SK-N-SH (cell line): ENCODE results near the gene SH3PXD2A. TPM values are rescaled to one million over a fixed set of nuclear protein-coding genes. Genes with fewer than 3 reads are reported as not detected.

Experiments used
- CTCF ChIA-PET: fragments of 300-600, 350-600 bp; formaldehyde crosslinking; extraction: SDS; loops from one replicate; lab custom pipeline; 2021; lab: Yijun Ruan, JAX
- POLR2A ChIA-PET: fragments of 350-600 bp; sonication (Branson Sonifier 250); formaldehyde crosslinking; extraction: SDS; loops from one replicate; lab custom pipeline; 2020; ENCODE audit warnings: antibody characterized with exemption, inconsistent platforms; lab: Yijun Ruan, JAX
- DNase-seq: peaks from one replicate; pipeline ENCODE4 v3.0.0; 2012
- H2AFZ ChIP-seq: fragments of 200-600 bp; sonication (generic); 2 replicates; pipeline ENCODE4 v1.8.1; 2016; ENCODE audit warnings: antibody characterized with exemption, mild to moderate bottlenecking, low read depth
- H3F3A ChIP-seq: fragments of 200-600 bp; sonication (generic); replicated peaks from 2 replicates; pipeline ENCODE3; 2016; ENCODE audit warnings: antibody characterized with exemption, mild to moderate bottlenecking; ENCODE audit not compliant: insufficient read depth
- H3K27ac ChIP-seq, 2 experiments: fragments of 200-500 bp in 1 of 2; fragments of 200-600 bp in 1 of 2; sonication (Bioruptor generic) in 1 of 2; sonication (generic), shearing (Covaris generic) in 1 of 2; 2 replicates each; pipeline versions ENCODE4 v1.5.1 to v1.6.1; 2014 to 2016; ENCODE audit warnings: low read depth in 2 of 2, inconsistent platforms in 1 of 2, low read length in 1 of 2, mild to moderate bottlenecking in 1 of 2, mixed read lengths in 1 of 2
- H3K27me3 ChIP-seq: fragments of 200-600 bp; sonication (generic), shearing (Covaris generic); 2 replicates; pipeline ENCODE4 v1.6.1; 2016; ENCODE audit warnings: mixed run types; ENCODE audit not compliant: insufficient read depth
- H3K36me3 ChIP-seq, 2 experiments: fragments of 200-500 bp in 1 of 2; fragments of 200-600 bp in 1 of 2; sonication (Bioruptor generic) in 1 of 2; sonication (generic) in 1 of 2; replicated peaks in 1 of 2; 2 replicates each; pipeline versions ENCODE3 to v1.5.1; 2014 to 2016; ENCODE audit warnings: low read length in 1 of 2, mild to moderate bottlenecking in 1 of 2; ENCODE audit not compliant: insufficient read depth in 2 of 2, control insufficient read depth in 1 of 2
- H3K4me1 ChIP-seq, 2 experiments: fragments of 200-500 bp in 1 of 2; fragments of 200-600 bp in 1 of 2; sonication (Bioruptor generic) in 1 of 2; sonication (generic), shearing (Covaris generic) in 1 of 2; 2 replicates each; pipeline versions ENCODE4 v1.5.1 to v1.6.1; 2014 to 2016; ENCODE audit warnings: low read depth in 1 of 2, low read length in 1 of 2, mixed run types in 1 of 2; ENCODE audit not compliant: insufficient read depth in 2 of 2, control insufficient read depth in 1 of 2
- H3K4me2 ChIP-seq: fragments of 200-600 bp; sonication (generic), shearing (Covaris generic); 2 replicates; pipeline ENCODE4 v1.6.1; 2017; ENCODE audit warnings: mixed run types
- H3K4me3 ChIP-seq, 2 experiments: fragments of 200-500 bp in 1 of 2; fragments of 200-600 bp in 1 of 2; sonication (Bioruptor generic) in 1 of 2; sonication (generic), shearing (Covaris generic) in 1 of 2; 2 replicates each; pipeline versions ENCODE4 v1.5.1 to v1.8.1; 2014 to 2016; ENCODE audit warnings: low read depth in 2 of 2, inconsistent platforms in 1 of 2, low read length in 1 of 2, mild to moderate bottlenecking in 1 of 2, mixed read lengths in 1 of 2, moderate library complexity in 1 of 2
- H3K79me2 ChIP-seq: fragments of 200-600 bp; sonication (generic); 2 replicates; pipeline ENCODE4 v1.8.1; 2017; ENCODE audit warnings: mild to moderate bottlenecking; ENCODE audit not compliant: insufficient read depth
- H3K9ac ChIP-seq: fragments of 200-600 bp; sonication (generic); 2 replicates; pipeline ENCODE4 v1.6.1; 2017; ENCODE audit warnings: mixed run types
- H3K9me2 ChIP-seq: fragments of 200-600 bp; sonication (generic); 2 replicates; pipeline ENCODE4 v1.6.1; 2017; ENCODE audit warnings: mixed run types
- H3K9me3 ChIP-seq: fragments of 200-600 bp; sonication (generic); 2 replicates; pipeline ENCODE4 v1.6.1; 2017; ENCODE audit warnings: mixed run types, mild to moderate bottlenecking, moderate library complexity
- H4K20me1 ChIP-seq: fragments of 200-600 bp; sonication (generic); 2 replicates; pipeline ENCODE4 v1.6.1; 2017; ENCODE audit warnings: mild to moderate bottlenecking, mixed run types; ENCODE audit not compliant: insufficient read depth
- ELF1 ChIP-seq: IDR thresholded peaks from 2 replicates; pipeline ENCODE4 v1.4.0; 2012
- FOXJ3 ChIP-seq: sonication (generic); formaldehyde crosslinking; IDR thresholded peaks from 2 replicates; pipeline ENCODE4 v1.5.1; 2020; ENCODE audit warnings: mild to moderate bottlenecking, missing genetic modification reagents
- JUND ChIP-seq: IDR thresholded peaks from 2 replicates; pipeline ENCODE4 v1.4.0; 2012
- MEF2A ChIP-seq: IDR thresholded peaks from 2 replicates; pipeline ENCODE4 v1.4.0; 2012; ENCODE audit warnings: low read depth, borderline replicate concordance
- MXI1 ChIP-seq: IDR thresholded peaks from 2 replicates; pipeline ENCODE4 v1.6.1; 2012; ENCODE audit warnings: mild to moderate bottlenecking, low read depth, low read length, improper control_type of control experiment
- RXRA ChIP-seq: IDR thresholded peaks from 2 replicates; pipeline ENCODE4 v1.4.0; 2012; ENCODE audit warnings: low read depth, mild to moderate bottlenecking, borderline replicate concordance
- TEAD4 ChIP-seq: IDR thresholded peaks from 2 replicates; pipeline ENCODE4 v1.4.0; 2012; ENCODE audit warnings: mild to moderate bottlenecking, borderline replicate concordance; ENCODE audit not compliant: insufficient read depth
- WGBS: methylation state at CpG from one replicate; pipeline ENCODE4 v1.1.6; 2017; ENCODE audit warnings: low lambda C conversion rate; 5-methylcytosine and 5-hydroxymethylcytosine counted together
- polyA plus RNA-seq, 3 experiments: library from polyadenylated mRNA; depleted of rRNA; stranded (reverse); fragments of >200 nt; gene quantifications; 2 replicates each; pipeline ENCODE4 v1.2.3, GENCODE V29; 2012
- TF ChIP-seq, protein P1 (sequence below): IDR thresholded peaks from 2 replicates; pipeline ENCODE4 v1.6.1; 2012; ENCODE audit warnings: mild to moderate bottlenecking, low read depth, low read length, moderate library complexity
- TF ChIP-seq, protein P2 (sequence below): IDR thresholded peaks from 2 replicates; pipeline ENCODE4; 2012
- TF ChIP-seq, protein P3 (sequence below): IDR thresholded peaks from 2 replicates; pipeline ENCODE4 v1.4.0; 2012; ENCODE audit warnings: low read depth, borderline replicate concordance

Gene SH3PXD2A
- polyA plus RNA-seq, 1 of the 3 experiments (the other 2 are of a cell fraction), result 2.5 TPM

DNA sequence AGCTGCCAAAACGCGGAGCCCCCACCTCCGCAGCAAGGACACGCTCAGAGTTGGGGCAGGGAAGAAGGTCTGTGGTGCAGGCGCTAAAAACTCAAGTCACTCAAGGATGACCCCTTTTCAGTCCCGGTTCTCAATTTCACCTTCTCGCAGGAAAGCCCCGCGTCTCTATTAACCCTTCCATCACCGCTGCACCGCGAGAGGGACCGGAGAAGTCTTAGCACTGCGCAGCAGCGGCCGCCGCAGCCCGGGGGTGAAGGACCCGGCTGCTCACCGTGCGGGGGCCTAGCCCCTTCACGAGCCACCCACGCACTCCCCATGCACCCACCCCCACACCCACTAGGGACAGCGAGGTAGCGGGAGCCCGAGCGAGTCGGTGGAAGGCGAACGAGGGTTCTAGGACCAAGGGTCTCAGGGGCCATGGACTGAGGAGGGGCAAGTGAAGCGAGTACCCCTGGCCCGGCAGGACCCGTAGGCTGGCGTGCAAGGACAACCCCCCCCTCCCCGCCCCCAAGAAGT lies 162.9 kb downstream of the SH3PXD2A start:
- Histone ChIP-seq H3K4me2 (no peak overlapping the region), H3K9me3 (no peaks in the 10 kb centered on the region), H3K9ac (no peak overlapping the region), H3F3A (no peaks in the 10 kb centered on the region)
- no peak for DNase-seq
- TF ChIP-seq TEAD4 (no peak), RXRA (no peak)
- TF ChIP-seq, all 33 proteins: peak for 0
- ChIA-PET POLR2A (no interaction called here), CTCF (interaction anchor here (1.8 kb wide), 1 partner anchor 12 kb away, joined by 4 read pairs; no protein-coding TSS in a partner anchor)
- Histone ChIP-seq H3K9me2 (no peaks in the 10 kb centered on the region), H3K4me1 (peaks cover 9 to 13% of the 10 kb centered on the region in 2 experiments; a peak in 3 of 4 replicates), H3K4me3 (no peak overlapping the region), H3K27me3 (no peaks in the 10 kb centered on the region), H3K27ac (no peak overlapping the region), H3K79me2 (no peaks in the 10 kb centered on the region), H4K20me1 (no peaks in the 10 kb centered on the region), H3K36me3 (no peaks in the 10 kb centered on the region), H2AFZ (no peak overlapping the region)
- WGBS, result 87% methylated on average over 35 of the region's 35 CpGs

DNA sequence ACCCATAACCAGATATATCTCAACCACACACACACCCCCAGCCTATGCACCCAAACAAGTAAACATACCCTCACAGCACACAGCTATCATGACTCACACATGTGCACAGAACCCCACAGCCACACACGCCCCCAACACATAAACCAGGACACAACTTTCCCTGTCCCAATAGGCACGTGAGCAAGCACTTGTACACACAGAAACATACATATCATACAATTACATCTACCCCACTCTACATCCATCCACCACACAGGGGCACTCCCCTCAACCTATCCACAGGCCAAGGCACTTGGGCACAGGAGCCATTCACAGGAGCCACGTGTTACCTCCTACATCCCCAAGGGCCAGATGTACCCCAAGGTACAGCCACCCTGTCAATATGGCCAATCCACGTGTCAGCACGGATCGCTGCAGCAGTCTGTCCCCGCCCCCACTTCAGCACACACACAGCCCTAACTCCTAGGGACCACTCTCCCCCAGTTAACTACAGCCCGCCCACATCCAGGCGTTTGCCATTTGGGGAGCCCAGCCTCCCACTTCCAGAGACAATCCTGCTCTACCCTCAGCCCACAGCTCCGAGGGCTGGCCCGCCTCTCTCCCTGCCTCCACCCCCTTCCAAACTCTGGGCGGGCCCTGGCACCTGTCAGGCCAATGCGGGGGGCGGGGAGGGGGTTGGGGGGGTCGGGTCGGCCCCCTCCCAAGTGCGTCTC lies 163.5 kb downstream of the SH3PXD2A start:
- H3K4me2 ChIP-seq, result no peak overlapping the region
- no peaks in the 10 kb centered on the region for H3K27me3 ChIP-seq
- no peaks in the 10 kb centered on the region for H3K79me2 ChIP-seq
- no peaks in the 10 kb centered on the region for H3K9me2 ChIP-seq
- H3K27ac ChIP-seq, result no peak overlapping the region
- H3K4me1 ChIP-seq, result peaks cover 9 to 13% of the 10 kb centered on the region in 2 experiments; a peak in 3 of 4 replicates
- no peaks in the 10 kb centered on the region for H3F3A ChIP-seq
- no peak for DNase-seq
- WGBS, result 87% methylated on average over 13 of the region's 17 CpGs
- H3K9me3 ChIP-seq, result no peaks in the 10 kb centered on the region
- H3K4me3 ChIP-seq, result no peak overlapping the region
- no peak overlapping the region for H3K9ac ChIP-seq
- H2AFZ ChIP-seq, result no peak overlapping the region
- TF ChIP-seq ELF1, result no peak
- H4K20me1 ChIP-seq, result no peaks in the 10 kb centered on the region
- CTCF ChIA-PET, result interaction anchor here (1.2 to 2.7 kb wide), 4 partner anchors 13 to 127 kb away, joined by 3 to 10 read pairs (median 4); no protein-coding TSS in a partner anchor
- no peaks in the 10 kb centered on the region for H3K36me3 ChIP-seq
- POLR2A ChIA-PET, result no interaction called here

DNA sequence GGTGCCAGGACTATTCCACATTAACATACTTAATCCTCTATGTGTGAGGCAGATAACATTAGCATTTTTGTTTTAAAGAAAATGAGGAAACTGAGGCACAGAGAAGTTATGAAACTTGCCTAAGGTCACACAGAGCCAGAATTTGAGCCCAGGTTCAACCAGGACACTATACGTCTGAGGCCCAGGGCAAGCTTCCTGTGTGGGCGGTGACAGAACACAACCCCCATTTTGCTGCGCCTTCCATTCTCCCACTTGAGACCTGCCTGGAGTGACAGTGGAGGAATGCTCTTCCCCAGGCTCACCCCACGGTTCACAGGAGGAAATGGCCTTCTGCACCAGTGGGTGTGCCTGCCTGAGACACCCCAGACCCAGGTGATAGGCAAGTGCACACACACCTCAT lies 164.1 kb downstream of the SH3PXD2A start:
- CTCF ChIA-PET, result interaction anchor here (1.0 to 2.7 kb wide), 7 partner anchors 13 to 197 kb away, joined by 3 to 10 read pairs (median 3); no protein-coding TSS in a partner anchor
- H3F3A ChIP-seq, result no peaks in the 10 kb centered on the region
- H3K4me1 ChIP-seq, result peaks cover 7 to 10% of the 10 kb centered on the region in 2 experiments; a peak in 3 of 4 replicates
- no peaks in the 10 kb centered on the region for H3K36me3 ChIP-seq
- POLR2A ChIA-PET, result no interaction called here
- no peaks in the 10 kb centered on the region for H3K27me3 ChIP-seq
- WGBS, result 89% methylated on average over 4 of the region's 4 CpGs
- TF ChIP-seq, protein P1, sequence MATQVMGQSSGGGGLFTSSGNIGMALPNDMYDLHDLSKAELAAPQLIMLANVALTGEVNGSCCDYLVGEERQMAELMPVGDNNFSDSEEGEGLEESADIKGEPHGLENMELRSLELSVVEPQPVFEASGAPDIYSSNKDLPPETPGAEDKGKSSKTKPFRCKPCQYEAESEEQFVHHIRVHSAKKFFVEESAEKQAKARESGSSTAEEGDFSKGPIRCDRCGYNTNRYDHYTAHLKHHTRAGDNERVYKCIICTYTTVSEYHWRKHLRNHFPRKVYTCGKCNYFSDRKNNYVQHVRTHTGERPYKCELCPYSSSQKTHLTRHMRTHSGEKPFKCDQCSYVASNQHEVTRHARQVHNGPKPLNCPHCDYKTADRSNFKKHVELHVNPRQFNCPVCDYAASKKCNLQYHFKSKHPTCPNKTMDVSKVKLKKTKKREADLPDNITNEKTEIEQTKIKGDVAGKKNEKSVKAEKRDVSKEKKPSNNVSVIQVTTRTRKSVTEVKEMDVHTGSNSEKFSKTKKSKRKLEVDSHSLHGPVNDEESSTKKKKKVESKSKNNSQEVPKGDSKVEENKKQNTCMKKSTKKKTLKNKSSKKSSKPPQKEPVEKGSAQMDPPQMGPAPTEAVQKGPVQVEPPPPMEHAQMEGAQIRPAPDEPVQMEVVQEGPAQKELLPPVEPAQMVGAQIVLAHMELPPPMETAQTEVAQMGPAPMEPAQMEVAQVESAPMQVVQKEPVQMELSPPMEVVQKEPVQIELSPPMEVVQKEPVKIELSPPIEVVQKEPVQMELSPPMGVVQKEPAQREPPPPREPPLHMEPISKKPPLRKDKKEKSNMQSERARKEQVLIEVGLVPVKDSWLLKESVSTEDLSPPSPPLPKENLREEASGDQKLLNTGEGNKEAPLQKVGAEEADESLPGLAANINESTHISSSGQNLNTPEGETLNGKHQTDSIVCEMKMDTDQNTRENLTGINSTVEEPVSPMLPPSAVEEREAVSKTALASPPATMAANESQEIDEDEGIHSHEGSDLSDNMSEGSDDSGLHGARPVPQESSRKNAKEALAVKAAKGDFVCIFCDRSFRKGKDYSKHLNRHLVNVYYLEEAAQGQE, result no peak
- no peak for TF ChIP-seq TEAD4
- TF ChIP-seq, protein P2, sequence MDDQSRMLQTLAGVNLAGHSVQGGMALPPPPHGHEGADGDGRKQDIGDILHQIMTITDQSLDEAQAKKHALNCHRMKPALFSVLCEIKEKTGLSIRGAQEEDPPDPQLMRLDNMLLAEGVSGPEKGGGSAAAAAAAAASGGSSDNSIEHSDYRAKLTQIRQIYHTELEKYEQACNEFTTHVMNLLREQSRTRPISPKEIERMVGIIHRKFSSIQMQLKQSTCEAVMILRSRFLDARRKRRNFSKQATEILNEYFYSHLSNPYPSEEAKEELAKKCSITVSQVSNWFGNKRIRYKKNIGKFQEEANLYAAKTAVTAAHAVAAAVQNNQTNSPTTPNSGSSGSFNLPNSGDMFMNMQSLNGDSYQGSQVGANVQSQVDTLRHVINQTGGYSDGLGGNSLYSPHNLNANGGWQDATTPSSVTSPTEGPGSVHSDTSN, result no peak
- no peak for TF ChIP-seq JUND
- TF ChIP-seq, protein P3, sequence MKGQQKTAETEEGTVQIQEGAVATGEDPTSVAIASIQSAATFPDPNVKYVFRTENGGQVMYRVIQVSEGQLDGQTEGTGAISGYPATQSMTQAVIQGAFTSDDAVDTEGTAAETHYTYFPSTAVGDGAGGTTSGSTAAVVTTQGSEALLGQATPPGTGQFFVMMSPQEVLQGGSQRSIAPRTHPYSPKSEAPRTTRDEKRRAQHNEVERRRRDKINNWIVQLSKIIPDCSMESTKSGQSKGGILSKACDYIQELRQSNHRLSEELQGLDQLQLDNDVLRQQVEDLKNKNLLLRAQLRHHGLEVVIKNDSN, result no peak
- TF ChIP-seq MEF2A, result no peak
- no peak for TF ChIP-seq RXRA
- no peak for TF ChIP-seq FOXJ3 (CRISPR knock-in tag)
- no peak for TF ChIP-seq MXI1
- H3K9ac ChIP-seq, result no peak overlapping the region
- H3K4me2 ChIP-seq, result no peak overlapping the region
- no peak overlapping the region for H2AFZ ChIP-seq
- no peaks in the 10 kb centered on the region for H3K9me3 ChIP-seq
- H4K20me1 ChIP-seq, result no peaks in the 10 kb centered on the region
- no peak overlapping the region for H3K27ac ChIP-seq
- no peaks in the 10 kb centered on the region for H3K9me2 ChIP-seq
- no peak for DNase-seq
- H3K79me2 ChIP-seq, result no peaks in the 10 kb centered on the region
- H3K4me3 ChIP-seq, result no peak overlapping the region
